Measurements from ENCODE around the gene RBFOX2. TPM values are rescaled to one million over a fixed set of nuclear protein-coding genes. Genes with fewer than 3 reads are reported as not detected.
A peak's percentile ranks its signal among the peaks of the same experiment; 100 is the strongest.

RBFOX2 gene
- polyA plus RNA-seq, 2 donors: 22.6 to 31.1 TPM

- Histone ChIP-seq H3K27ac (ENCODE audit: low read depth in 2 of 2, low read length in 1 of 2) (no peak overlapping the region), H3K27me3 (ENCODE audit: control insufficient read depth in 1 of 2, insufficient read depth in 2 of 2, low read length in 2 of 2) (no peaks in the 10 kb centered on the region), H3K4me3 (ENCODE audit: low read depth in 1 of 2, low read length in 2 of 2) (no peak overlapping the region), H3K4me1 (ENCODE audit: control insufficient read depth in 2 of 2, insufficient read depth in 2 of 2, low read length in 1 of 2) (no peaks in the 10 kb centered on the region), H3K9me3 (ENCODE audit: control insufficient read depth in 2 of 2, insufficient read depth in 1 of 2, low read depth in 1 of 2, low read length in 1 of 2) (no peaks in the 10 kb centered on the region), H3K36me3 (ENCODE audit: control insufficient read depth in 2 of 2, insufficient read depth in 2 of 2, low read length in 1 of 2) (no peaks in the 10 kb centered on the region)
- 94 to 98% methylated on average over 1 of the region's 1 CpG for WGBS, 2 donors
These were observed 88.5 kb downstream of the RBFOX2 start for GRCh38 chr22:35940166-35940565.

- WGBS, 2 donors: 86 to 92% methylated on average over 1 of the region's 1 CpG
These were observed 90.4 kb downstream of the RBFOX2 start for GRCh38 chr22:35938226-35938625.

GRCh38 chr22:35930933-35931332 is 97.7 kb downstream of the RBFOX2 start:
- no peaks in the 10 kb centered on the region for H3K27me3 ChIP-seq (ENCODE audit: control insufficient read depth in 1 of 2, insufficient read depth in 2 of 2, low read length in 2 of 2)
- H3K4me3 ChIP-seq (ENCODE audit: low read depth in 1 of 2, low read length in 2 of 2): no peak overlapping the region
- H3K9me3 ChIP-seq (ENCODE audit: control insufficient read depth in 2 of 2, insufficient read depth in 1 of 2, low read depth in 1 of 2, low read length in 1 of 2): no peaks in the 10 kb centered on the region
- no peaks in the 10 kb centered on the region for H3K36me3 ChIP-seq (ENCODE audit: control insufficient read depth in 2 of 2, insufficient read depth in 2 of 2, low read length in 1 of 2)
- no peaks in the 10 kb centered on the region for H3K4me1 ChIP-seq (ENCODE audit: control insufficient read depth in 2 of 2, insufficient read depth in 2 of 2, low read length in 1 of 2)
- H3K27ac ChIP-seq (ENCODE audit: low read depth in 2 of 2, low read length in 1 of 2): no peak overlapping the region

More at GRCh38 chr22:35938226-35938625, 90.4 kb downstream of the RBFOX2 start:
- H3K9me3 ChIP-seq (ENCODE audit: control insufficient read depth in 2 of 2, insufficient read depth in 1 of 2, low read depth in 1 of 2, low read length in 1 of 2): no peaks in the 10 kb centered on the region
- no peaks in the 10 kb centered on the region for H3K4me1 ChIP-seq (ENCODE audit: control insufficient read depth in 2 of 2, insufficient read depth in 2 of 2, low read length in 1 of 2)
- no peaks in the 10 kb centered on the region for H3K27me3 ChIP-seq (ENCODE audit: control insufficient read depth in 1 of 2, insufficient read depth in 2 of 2, low read length in 2 of 2)
- no peaks in the 10 kb centered on the region for H3K36me3 ChIP-seq (ENCODE audit: control insufficient read depth in 2 of 2, insufficient read depth in 2 of 2, low read length in 1 of 2)
- H3K4me3 ChIP-seq (ENCODE audit: low read depth in 1 of 2, low read length in 2 of 2): no peak overlapping the region
- no peak overlapping the region for H3K27ac ChIP-seq (ENCODE audit: low read depth in 2 of 2, low read length in 1 of 2)

- Histone ChIP-seq H3K36me3 (ENCODE audit: control insufficient read depth in 2 of 2, insufficient read depth in 2 of 2, low read length in 1 of 2) (no peaks in the 10 kb centered on the region), H3K4me3 (ENCODE audit: low read depth in 1 of 2, low read length in 2 of 2) (no peak overlapping the region), H3K9me3 (ENCODE audit: control insufficient read depth in 2 of 2, insufficient read depth in 1 of 2, low read depth in 1 of 2, low read length in 1 of 2) (no peaks in the 10 kb centered on the region), H3K27me3 (ENCODE audit: control insufficient read depth in 1 of 2, insufficient read depth in 2 of 2, low read length in 2 of 2) (no peaks in the 10 kb centered on the region), H3K27ac (ENCODE audit: low read depth in 2 of 2, low read length in 1 of 2) (peak overlapping the region in 1 of 2 donors; percentile 45), H3K4me1 (ENCODE audit: control insufficient read depth in 2 of 2, insufficient read depth in 2 of 2, low read length in 1 of 2) (no peaks in the 10 kb centered on the region)
- WGBS, 2 donors: 51 to 58% methylated on average over 3 of the region's 3 CpGs
These were observed 100.3 kb downstream of the RBFOX2 start for GRCh38 chr22:35928285-35928798.

GRCh38 chr22:35923026-35923425 is 105.6 kb downstream of the RBFOX2 start:
- Histone ChIP-seq H3K9me3 (ENCODE audit: control insufficient read depth in 2 of 2, insufficient read depth in 1 of 2, low read depth in 1 of 2, low read length in 1 of 2) (no peaks in the 10 kb centered on the region), H3K4me1 (ENCODE audit: control insufficient read depth in 2 of 2, insufficient read depth in 2 of 2, low read length in 1 of 2) (peaks cover 0 to 4% of the 10 kb centered on the region in 2 donors), H3K27me3 (ENCODE audit: control insufficient read depth in 1 of 2, insufficient read depth in 2 of 2, low read length in 2 of 2) (no peaks in the 10 kb centered on the region), H3K27ac (ENCODE audit: low read depth in 2 of 2, low read length in 1 of 2) (no peak overlapping the region), H3K36me3 (ENCODE audit: control insufficient read depth in 2 of 2, insufficient read depth in 2 of 2, low read length in 1 of 2) (no peaks in the 10 kb centered on the region), H3K4me3 (ENCODE audit: low read depth in 1 of 2, low read length in 2 of 2) (no peak overlapping the region)
- 87 to 91% methylated on average over 2 of the region's 2 CpGs for WGBS, 2 donors

- Histone ChIP-seq H3K27me3 (ENCODE audit: control insufficient read depth in 1 of 2, insufficient read depth in 2 of 2, low read length in 2 of 2) (no peaks in the 10 kb centered on the region), H3K27ac (ENCODE audit: low read depth in 2 of 2, low read length in 1 of 2) (no peak overlapping the region), H3K9me3 (ENCODE audit: control insufficient read depth in 2 of 2, insufficient read depth in 1 of 2, low read depth in 1 of 2, low read length in 1 of 2) (no peaks in the 10 kb centered on the region), H3K36me3 (ENCODE audit: control insufficient read depth in 2 of 2, insufficient read depth in 2 of 2, low read length in 1 of 2) (no peaks in the 10 kb centered on the region), H3K4me1 (ENCODE audit: control insufficient read depth in 2 of 2, insufficient read depth in 2 of 2, low read length in 1 of 2) (peaks cover 0 to 4% of the 10 kb centered on the region in 2 donors), H3K4me3 (ENCODE audit: low read depth in 1 of 2, low read length in 2 of 2) (no peak overlapping the region)
These were observed 106.8 kb downstream of the RBFOX2 start for GRCh38 chr22:35921777-35922176.

- no peaks in the 10 kb centered on the region for H3K9me3 ChIP-seq (ENCODE audit: control insufficient read depth in 2 of 2, insufficient read depth in 1 of 2, low read depth in 1 of 2, low read length in 1 of 2)
- H3K36me3 ChIP-seq (ENCODE audit: control insufficient read depth in 2 of 2, insufficient read depth in 2 of 2, low read length in 1 of 2): no peaks in the 10 kb centered on the region
- peaks cover 0 to 10% of the 10 kb centered on the region in 2 donors for H3K4me1 ChIP-seq (ENCODE audit: control insufficient read depth in 2 of 2, insufficient read depth in 2 of 2, low read length in 1 of 2)
- H3K27me3 ChIP-seq (ENCODE audit: control insufficient read depth in 1 of 2, insufficient read depth in 2 of 2, low read length in 2 of 2): no peaks in the 10 kb centered on the region
- 52 to 68% methylated on average over 2 of the region's 2 CpGs for WGBS, 2 donors
- no peak overlapping the region for H3K4me3 ChIP-seq (ENCODE audit: low read depth in 1 of 2, low read length in 2 of 2)
- no peak overlapping the region for H3K27ac ChIP-seq (ENCODE audit: low read depth in 2 of 2, low read length in 1 of 2)
These were observed 107.6 kb downstream of the RBFOX2 start for GRCh38 chr22:35921044-35921443.

GRCh38 chr22:35919002-35919542 is 109.6 kb downstream of the RBFOX2 start:
- 86 to 89% methylated on average over 8 of the region's 8 CpGs for WGBS, 2 donors
- Histone ChIP-seq H3K36me3 (ENCODE audit: control insufficient read depth in 2 of 2, insufficient read depth in 2 of 2, low read length in 1 of 2) (no peaks in the 10 kb centered on the region), H3K9me3 (ENCODE audit: control insufficient read depth in 2 of 2, insufficient read depth in 1 of 2, low read depth in 1 of 2, low read length in 1 of 2) (no peaks in the 10 kb centered on the region), H3K27me3 (ENCODE audit: control insufficient read depth in 1 of 2, insufficient read depth in 2 of 2, low read length in 2 of 2) (no peaks in the 10 kb centered on the region), H3K27ac (ENCODE audit: low read depth in 2 of 2, low read length in 1 of 2) (no peak overlapping the region), H3K4me3 (ENCODE audit: low read depth in 1 of 2, low read length in 2 of 2) (no peak overlapping the region), H3K4me1 (ENCODE audit: control insufficient read depth in 2 of 2, insufficient read depth in 2 of 2, low read length in 1 of 2) (peaks cover under 1 to 10% of the 10 kb centered on the region in 2 donors)

GRCh38 chr22:35918456-35918855 is 110.2 kb downstream of the RBFOX2 start:
- Histone ChIP-seq H3K36me3 (ENCODE audit: control insufficient read depth in 2 of 2, insufficient read depth in 2 of 2, low read length in 1 of 2) (no peaks in the 10 kb centered on the region), H3K9me3 (ENCODE audit: control insufficient read depth in 2 of 2, insufficient read depth in 1 of 2, low read depth in 1 of 2, low read length in 1 of 2) (no peaks in the 10 kb centered on the region), H3K4me3 (ENCODE audit: low read depth in 1 of 2, low read length in 2 of 2) (no peak overlapping the region), H3K27ac (ENCODE audit: low read depth in 2 of 2, low read length in 1 of 2) (peak overlapping the region; percentile 49 to 74), H3K27me3 (ENCODE audit: control insufficient read depth in 1 of 2, insufficient read depth in 2 of 2, low read length in 2 of 2) (no peaks in the 10 kb centered on the region), H3K4me1 (ENCODE audit: control insufficient read depth in 2 of 2, insufficient read depth in 2 of 2, low read length in 1 of 2) (peaks cover 2 to 10% of the 10 kb centered on the region in 2 donors)
- WGBS, 2 donors: 39 to 44% methylated on average over 3 of the region's 3 CpGs

- Histone ChIP-seq H3K27me3 (ENCODE audit: control insufficient read depth in 1 of 2, insufficient read depth in 2 of 2, low read length in 2 of 2) (no peaks in the 10 kb centered on the region), H3K9me3 (ENCODE audit: control insufficient read depth in 2 of 2, insufficient read depth in 1 of 2, low read depth in 1 of 2, low read length in 1 of 2) (no peaks in the 10 kb centered on the region), H3K27ac (ENCODE audit: low read depth in 2 of 2, low read length in 1 of 2) (peak overlapping the region; percentile 76 to 85), H3K36me3 (ENCODE audit: control insufficient read depth in 2 of 2, insufficient read depth in 2 of 2, low read length in 1 of 2) (no peaks in the 10 kb centered on the region), H3K4me1 (ENCODE audit: control insufficient read depth in 2 of 2, insufficient read depth in 2 of 2, low read length in 1 of 2) (peaks cover 2 to 8% of the 10 kb centered on the region in 2 donors), H3K4me3 (ENCODE audit: low read depth in 1 of 2, low read length in 2 of 2) (peak overlapping the region in 1 of 2 donors; percentile 11)
- 53 to 77% methylated on average over 4 of the region's 4 CpGs for WGBS, 2 donors
These were observed 111.0 kb downstream of the RBFOX2 start for GRCh38 chr22:35917651-35918050.

Measured in esophagus (tissue), 2 donors.